ENCODE data around the gene MORN2.

Gene MORN2

DNA sequence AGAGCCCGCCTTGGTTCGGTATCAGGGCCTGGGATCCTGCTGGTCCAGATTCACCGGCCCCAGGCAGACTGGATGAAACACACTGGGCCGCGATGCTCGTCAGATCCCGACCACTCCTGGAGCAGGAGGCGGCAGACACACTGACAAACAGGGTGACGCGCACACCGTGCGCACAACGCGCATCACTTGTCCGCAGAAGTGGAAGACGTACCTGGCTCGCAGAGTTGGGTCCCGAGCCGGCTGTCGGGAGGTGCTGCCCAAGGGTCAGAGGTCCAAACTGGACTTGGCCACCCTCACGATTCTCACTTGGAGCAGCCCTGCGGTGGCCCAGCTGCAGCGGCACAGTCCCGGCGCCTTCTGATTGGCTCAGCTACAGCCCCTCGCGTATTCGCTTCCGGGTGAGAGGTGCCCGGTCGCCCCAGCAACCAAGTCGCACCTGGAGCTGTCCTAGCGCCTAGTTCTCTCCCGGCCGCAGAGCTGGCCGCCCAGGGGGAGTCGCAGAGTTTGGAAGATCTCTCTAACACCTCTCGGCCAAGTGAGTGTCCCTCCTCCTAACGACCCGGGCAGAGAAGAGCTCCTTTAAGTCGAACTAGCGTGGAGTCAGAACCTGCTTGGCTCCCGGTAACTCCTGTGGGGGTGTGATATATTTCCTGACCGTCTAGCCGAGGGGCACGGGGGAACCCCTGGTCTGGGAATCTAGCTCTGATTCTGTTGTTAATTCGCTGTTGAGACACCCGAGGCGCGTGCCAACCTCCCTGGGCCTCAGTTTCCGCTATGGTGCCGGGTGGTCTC lies at the start of gene MORN2, which contains the start of gene DHX57:
MORN2 (plus strand) TSS at position 401 of the 792 bp plus-strand sequence.
DHX57 (minus strand) TSS at position 359 of the 792 bp plus-strand sequence. CDS start 7,529 bp downstream, outside the sequence.
- peak; percentile 96 for DNase-seq (ENCODE audit: low spot score)

GRCh38 chr2:38827539-38828145 lies 48.1 kb upstream of the MORN2 start:
- peak; percentile 59 for DNase-seq (ENCODE audit: low spot score)

DNA sequence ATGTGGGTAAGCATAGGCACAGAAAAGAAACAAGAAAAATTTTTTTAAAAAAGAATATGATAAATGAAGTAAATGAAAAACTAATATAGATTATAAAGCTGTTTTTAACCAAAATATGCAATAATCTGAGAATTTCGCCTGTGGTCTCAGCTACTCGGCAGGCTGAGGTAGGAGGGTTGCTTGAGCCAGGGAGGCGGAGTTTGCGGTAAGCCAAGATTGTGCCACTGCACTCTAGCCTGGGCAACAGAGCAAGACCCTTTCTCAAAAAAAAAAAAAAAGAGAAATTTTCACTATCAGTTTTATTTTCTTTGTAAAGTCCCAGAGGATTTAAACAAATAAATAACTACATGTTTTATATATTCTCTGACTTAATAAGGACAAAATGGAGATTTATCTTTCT lies 47.3 kb upstream of the MORN2 start:
- DNase-seq (ENCODE audit: low spot score) = no peak

- DNase-seq (ENCODE audit: low spot score) = no peak
These were observed 45.8 kb upstream of the MORN2 start for GRCh38 chr2:38829971-38830370.

- no peak for DNase-seq (ENCODE audit: low spot score)
These were observed 45.1 kb upstream of the MORN2 start for GRCh38 chr2:38830526-38831159.

DNA sequence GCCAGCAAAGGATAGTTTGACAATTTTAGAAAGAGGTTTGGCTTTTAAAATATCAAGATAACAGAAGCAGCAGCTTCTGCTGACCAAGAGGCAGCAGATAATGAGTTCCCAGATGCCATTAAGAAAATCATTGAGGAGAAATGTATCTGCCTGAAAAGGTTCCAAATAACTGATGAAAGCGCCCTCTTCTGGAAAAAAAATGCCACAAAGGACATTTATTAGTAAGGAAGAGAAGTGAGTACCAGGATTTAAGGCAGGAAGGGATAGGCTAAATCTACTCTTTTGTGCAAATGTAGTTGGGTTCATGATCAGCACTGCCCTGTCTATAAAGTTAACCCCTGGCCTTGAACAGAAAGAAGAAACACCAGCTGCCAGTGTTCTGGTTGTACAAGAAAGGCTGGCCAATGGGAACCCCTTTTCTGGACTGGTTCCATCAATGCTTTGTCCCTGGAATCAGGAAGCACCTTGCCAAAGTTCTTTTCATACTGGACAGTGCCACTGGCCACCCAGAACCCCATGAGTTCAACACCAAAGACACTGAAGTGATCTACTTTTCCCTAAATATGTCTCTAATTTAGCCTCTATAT lies 40.7 kb upstream of the MORN2 start:
- DNase-seq (ENCODE audit: low spot score) = no peak

DNA sequence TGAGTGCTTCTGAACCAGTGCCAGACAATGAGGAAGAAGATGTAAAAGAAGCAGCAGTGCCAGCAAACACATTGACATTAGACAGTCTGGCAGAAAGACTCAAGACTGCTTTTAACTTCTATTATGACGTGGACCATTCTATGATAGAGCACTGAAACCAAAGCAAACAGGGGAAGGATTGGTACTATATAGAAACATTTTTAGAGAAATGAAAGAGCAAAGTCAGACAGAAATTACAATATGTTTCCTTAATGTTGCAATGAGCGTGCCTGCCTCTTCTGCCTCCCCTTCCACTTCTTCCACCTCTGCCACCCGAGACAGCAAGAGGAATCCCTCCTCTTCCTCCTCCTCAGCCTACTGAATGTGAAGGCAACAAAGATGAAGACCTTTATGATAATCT lies 39.8 kb upstream of the MORN2 start:
- no peak for DNase-seq (ENCODE audit: low spot score)

DNA sequence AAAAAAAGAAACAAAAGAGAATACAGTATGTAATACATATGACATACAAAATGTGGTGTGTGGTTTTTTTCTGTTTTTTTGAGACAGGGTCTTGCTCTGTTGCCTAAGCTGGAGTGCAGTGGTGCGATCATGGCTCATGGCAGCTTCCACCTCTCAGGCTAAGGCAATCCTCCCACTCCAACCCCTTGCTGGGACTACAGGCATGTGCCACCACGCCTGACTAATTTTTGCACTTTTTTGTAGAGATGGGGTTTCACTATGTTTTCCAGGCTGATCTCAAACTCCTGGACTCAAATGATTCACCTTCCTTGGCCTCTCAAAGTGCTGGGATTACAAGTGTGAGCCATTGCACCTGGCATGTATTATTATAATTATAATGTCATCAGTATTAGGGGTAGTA lies 39.0 kb upstream of the MORN2 start:
- DNase-seq (ENCODE audit: low spot score) = no peak

- DNase-seq (ENCODE audit: low spot score) = no peak
These were observed 25.7 kb upstream of the MORN2 start for GRCh38 chr2:38850045-38850444.

DNA sequence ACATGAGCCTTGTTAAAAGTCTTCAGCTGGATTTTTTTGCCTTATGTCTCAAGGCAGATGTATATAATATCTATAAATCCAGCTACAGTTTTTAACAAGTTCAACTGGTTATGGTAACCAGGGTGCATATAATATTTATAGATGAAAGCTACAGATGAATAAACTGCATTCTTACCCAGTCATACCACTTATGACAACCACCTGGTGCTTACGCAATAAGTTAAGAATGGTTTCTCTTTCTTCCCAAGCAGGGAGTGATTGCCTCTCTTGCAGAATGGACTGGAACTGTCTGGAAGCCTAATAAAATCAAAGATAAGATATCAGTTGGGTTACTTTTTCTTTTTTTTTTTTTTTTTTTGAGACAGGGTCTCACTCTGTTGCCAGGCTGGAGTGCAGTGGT lies 19.6 kb upstream of the MORN2 start:
- peak; percentile 4 for DNase-seq (ENCODE audit: low spot score)

DNA sequence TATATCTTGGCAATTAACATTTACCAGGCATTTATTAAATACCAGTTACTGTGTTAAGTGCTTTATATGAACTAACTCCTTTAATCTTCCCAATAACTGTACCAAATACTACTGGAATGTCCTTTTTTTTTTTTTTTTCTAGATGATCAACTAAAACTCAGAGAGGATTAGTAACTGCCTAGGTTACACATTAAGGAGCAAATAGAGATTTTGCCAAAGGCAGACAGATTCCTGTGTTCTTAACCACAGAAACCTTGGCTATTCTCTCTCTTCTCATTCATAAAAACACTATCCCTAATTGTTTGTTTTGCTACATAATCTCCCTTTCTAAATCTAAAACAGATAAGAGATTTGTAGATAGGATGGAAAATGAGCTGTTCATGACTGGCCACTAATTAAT lies 13.3 kb upstream of the MORN2 start:
- no peak for DNase-seq (ENCODE audit: low spot score)

- no peak for DNase-seq (ENCODE audit: low spot score)
These were observed 12.6 kb upstream of the MORN2 start for GRCh38 chr2:38863061-38863695.

DNA sequence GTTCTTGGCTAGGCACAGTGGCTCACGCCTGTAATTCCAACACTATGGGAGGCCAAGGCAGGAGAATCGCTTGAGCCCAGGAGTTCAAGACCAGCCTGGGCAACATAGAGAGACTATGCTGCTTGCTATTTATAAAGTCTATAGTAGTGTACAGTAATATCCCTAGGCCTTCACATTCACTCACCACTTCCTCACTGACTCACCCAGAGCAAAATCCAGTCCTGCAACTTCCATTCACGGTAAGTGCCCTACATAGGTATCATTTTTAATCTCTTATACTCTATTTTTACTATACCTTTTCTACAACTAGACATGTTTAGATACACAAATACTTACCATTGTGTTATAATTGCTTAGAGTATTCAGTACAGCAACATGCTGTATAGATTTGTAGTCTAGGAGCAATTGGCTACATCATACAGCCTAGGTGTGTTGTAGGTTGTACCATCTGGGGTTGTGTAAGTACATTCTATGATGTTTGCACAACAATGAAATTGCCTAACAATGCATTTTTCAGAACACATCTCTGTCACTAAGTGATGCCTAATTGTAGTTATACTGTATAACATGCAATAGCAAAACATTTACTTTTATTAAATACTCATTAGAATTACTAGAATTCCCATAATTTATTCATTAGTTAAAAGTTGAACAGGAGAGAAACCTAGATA lies 8.9 kb upstream of the MORN2 start:
- DNase-seq (ENCODE audit: low spot score) = no peak

- DNase-seq (ENCODE audit: low spot score) = no peak
These were observed 4.3 kb upstream of the MORN2 start for GRCh38 chr2:38871432-38871831.

DNA sequence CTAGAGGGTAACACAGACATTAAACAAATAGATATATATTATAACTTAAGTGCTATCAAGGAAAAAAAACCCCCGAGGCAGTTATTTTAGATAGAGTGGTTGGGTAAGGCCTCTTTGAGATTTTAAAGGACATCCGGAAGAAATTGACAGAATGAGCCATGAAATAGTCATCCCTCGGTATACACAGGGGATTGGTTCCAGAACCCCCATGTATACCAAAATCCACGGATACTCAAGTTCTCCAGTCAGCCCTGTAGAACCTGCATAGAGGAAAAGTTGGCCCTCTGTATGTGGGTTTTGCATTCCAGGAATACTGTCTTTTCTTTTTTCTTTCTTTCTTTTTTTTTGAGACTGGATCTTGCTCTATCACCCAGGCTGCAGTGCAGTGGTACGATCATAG lies 2.0 kb upstream of the MORN2 start:
- no peak for DNase-seq (ENCODE audit: low spot score)

DNA sequence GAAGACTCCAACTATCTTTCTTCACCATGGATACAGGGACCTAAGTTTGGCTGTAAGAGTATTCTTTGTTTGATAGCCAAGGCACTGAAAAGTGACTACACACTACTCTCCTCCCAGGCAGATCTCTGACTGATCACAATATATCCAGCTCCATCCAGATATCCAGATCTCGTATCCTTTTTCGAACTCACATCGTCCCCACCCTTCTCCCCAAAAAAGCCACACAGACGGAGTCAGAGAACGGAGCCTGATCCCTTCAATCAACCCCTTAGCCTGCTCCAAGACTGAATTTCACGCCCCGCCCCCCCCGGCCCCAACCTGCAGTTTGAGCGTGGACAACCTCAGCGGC lies 575 bp upstream of the MORN2 start:
- DNase-seq (ENCODE audit: low spot score) = no peak

GRCh38 chr2:38876407-38876806 lies 631 bp downstream of the MORN2 start:
- DNase-seq (ENCODE audit: low spot score) = no peak

DNA sequence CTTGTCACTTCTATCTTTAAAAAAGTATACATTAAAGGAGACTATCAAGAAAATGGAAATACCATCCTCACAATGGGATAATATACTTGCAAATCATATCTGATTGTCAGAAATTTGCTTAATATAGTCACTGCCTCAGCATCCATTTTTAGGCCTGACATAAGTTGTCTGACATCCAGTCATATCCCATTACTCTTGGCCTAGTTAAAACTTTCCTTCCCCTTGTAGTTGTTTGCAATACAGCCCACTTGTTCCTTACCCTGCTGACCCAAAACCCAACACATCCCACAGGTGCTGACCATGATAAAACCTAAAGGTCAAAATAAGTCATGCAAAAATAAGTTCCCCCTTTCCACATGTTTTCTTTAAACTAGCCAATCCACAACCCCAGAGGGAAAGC lies 10.3 kb downstream of the MORN2 start:
- DNase-seq (ENCODE audit: low spot score) = no peak

- DNase-seq (ENCODE audit: low spot score) = no peak
These were observed 11.6 kb downstream of the MORN2 start for GRCh38 chr2:38887347-38887746.

- no peak for DNase-seq (ENCODE audit: low spot score)
These were observed 12.3 kb downstream of the MORN2 start for GRCh38 chr2:38887902-38888554.

DNA sequence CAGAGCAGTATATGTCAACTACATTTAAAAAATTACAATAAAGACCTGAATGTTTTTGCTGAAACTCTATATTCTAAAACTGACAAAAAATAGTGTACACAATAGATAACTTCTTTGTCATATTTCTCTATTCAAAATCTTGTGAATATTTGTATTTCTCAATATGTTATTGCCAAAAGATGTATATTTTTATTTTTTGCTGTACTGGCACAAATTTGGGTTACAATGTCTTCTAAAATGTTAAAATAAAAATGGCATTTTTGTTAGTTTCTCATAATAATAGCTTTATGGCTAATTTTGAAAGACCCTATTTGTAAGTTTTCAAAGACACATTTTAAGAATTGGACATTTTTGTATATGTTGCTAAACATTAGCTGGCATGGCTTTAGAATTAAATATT lies 13.3 kb downstream of the MORN2 start:
- no peak for DNase-seq (ENCODE audit: low spot score)

Measured in AG08395 (cell line).